PFSK-1 (cell line): ENCODE results near the gene SNCA.

Experiments used
- POLR2AphosphoS5 ChIP-seq: IDR thresholded peaks from 2 replicates; pipeline ENCODE4 v1.6.1; 2012; ENCODE audit warnings: low read depth, mild to moderate bottlenecking, control low read depth, low read length, moderate library complexity
- SIN3A ChIP-seq: IDR thresholded peaks from 2 replicates; pipeline ENCODE4 v1.6.1; 2012; ENCODE audit warnings: mild to moderate bottlenecking, low read length, moderate library complexity, borderline replicate concordance; ENCODE audit not compliant: insufficient read depth

- no peak for TF ChIP-seq POLR2AphosphoS5
- no peak for TF ChIP-seq SIN3A
Measured at GRCh38 chr4:89745708-89746107, 91.3 kb downstream of the SNCA start.
